Stomach (tissue), 9 donors: ENCODE data around the gene OBSL1. TPM values are rescaled to one million over a fixed set of nuclear protein-coding genes. Genes with fewer than 3 reads are reported as not detected.

ENCODE experiments used
- DNase-seq, 2 donors: peaks; one replicate each; pipeline versions ENCODE4 v3.0.0 to v3.0.0-alpha.2; 2013 to 2019
- H3K27ac ChIP-seq, 5 donors: fragments of 200-600 bp in 4 of 5; sonication (generic) in 4 of 5; one replicate each; pipeline ENCODE4 v1.5.1; 2013 to 2019; ENCODE audit warnings: mild to moderate bottlenecking in 1 of 5, moderate library complexity in 1 of 5
- H3K27me3 ChIP-seq, 3 donors: fragments of 200-600 bp; sonication (generic); one replicate each; pipeline ENCODE4 v1.5.1; 2017 to 2019; ENCODE audit warnings: mixed run types in 1 of 3
- H3K36me3 ChIP-seq, 4 donors: fragments of 200-600 bp; sonication (generic); 1 replicate in 3 of 4; 2 replicates in 1 of 4; pipeline ENCODE4 v1.5.1; 2016 to 2019
- H3K4me1 ChIP-seq, 4 donors: fragments of 200-600 bp; sonication (generic); one replicate each; pipeline ENCODE4 v1.5.1; 2016 to 2019
- H3K4me3 ChIP-seq, 4 donors: fragments of 200-600 bp; sonication (generic) in 3 of 4; one replicate each; pipeline ENCODE4 v1.5.1; 2016 to 2019; ENCODE audit warnings: mild to moderate bottlenecking in 1 of 4
- H3K9me3 ChIP-seq, 4 donors: fragments of 200-600 bp; sonication (generic); one replicate each; pipeline ENCODE4 v1.5.1; 2016 to 2019
- EP300 ChIP-seq: sonication (generic); formaldehyde crosslinking; IDR thresholded peaks from one replicate; pipeline ENCODE4 v1.6.1; 2017; ENCODE audit warnings: antibody characterized with exemption
- POLR2A ChIP-seq, 4 donors: fragments of 450-650 bp; IDR thresholded peaks; one replicate each; pipeline ENCODE4 v1.6.1; 2016; ENCODE audit warnings: antibody characterized with exemption in 4 of 4, control low read depth in 2 of 4, mild to moderate bottlenecking in 1 of 4, moderate library complexity in 1 of 4
- POLR2AphosphoS5 ChIP-seq, 3 donors: sonication (generic); formaldehyde crosslinking; IDR thresholded peaks; one replicate each; pipeline ENCODE4 v1.6.1; 2016; ENCODE audit warnings: antibody characterized with exemption in 3 of 3
- WGBS, 5 donors: extraction: QIAGEN DNeasy Blood & Tissue Kit in 3 of 5; methylation state at CpG; one replicate each; pipeline versions ENCODE4 v1.1.5 to v1.1.7; 2013 to 2018; 5-methylcytosine and 5-hydroxymethylcytosine counted together
- intact Hi-C: fragments of 100-400 bp; cut with DNase I; formaldehyde crosslinking; loops from one replicate; pipeline ENCODE4 v1.15.1; 2023; ENCODE audit warnings: low total_unique reads
- polyA plus RNA-seq, 3 donors: library from polyadenylated mRNA; stranded (reverse); fragments of 200-250 nt; gene quantifications; one replicate each; pipeline ENCODE4 v1.2.3, GENCODE V29; 2013
- total RNA-seq, 5 donors: library from RNA; depleted of rRNA; stranded (reverse); fragments of >200 nt; gene quantifications; one replicate each; pipeline versions ENCODE4 v1.1.0 to v1.2.3, GENCODE V29; 2014 to 2016
- TF ChIP-seq, protein P1 (sequence below), 7 experiments: fragments of 450-650 bp in 4 of 7; fragments of 200-600 bp in 3 of 7; sonication (generic) in 3 of 7; IDR thresholded peaks; one replicate each; pipeline ENCODE4 v1.5.1; 2016 to 2019; ENCODE audit warnings: antibody characterized with exemption in 7 of 7, control low read depth in 2 of 7, mild to moderate bottlenecking in 1 of 7
- donor health status: healthy with polysubstance abuse.
- donor health status: Bipolar disorder and iron deficiency.
- donor health status: healthy.

Gene OBSL1
- total and polyA plus RNA-seq, 8 donors, result 19.8 to 62.1 (median 41.5) TPM

DNA sequence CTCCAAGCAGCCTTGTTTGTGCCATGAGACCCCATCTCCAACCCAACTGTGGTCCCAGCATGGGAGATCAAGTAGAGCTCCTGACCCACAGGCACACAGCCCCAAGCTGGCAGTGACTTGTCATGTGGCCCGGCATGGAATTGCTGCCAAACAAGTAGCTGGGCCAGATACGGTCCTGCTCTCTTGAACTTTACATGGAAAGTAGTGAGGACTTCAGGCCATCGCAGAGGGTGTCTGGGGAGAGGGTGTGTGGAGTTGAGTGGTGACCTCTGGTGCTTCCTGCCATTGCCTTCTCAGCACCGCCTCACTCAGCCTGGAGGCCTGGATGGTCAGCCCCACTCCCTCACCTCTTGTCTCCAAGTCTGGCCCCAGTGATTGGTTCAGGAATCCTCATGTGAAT, 45.2 kb upstream of the OBSL1 start:
- no peaks in the 10 kb centered on the region for H3K27me3 ChIP-seq
- no peak for TF ChIP-seq POLR2AphosphoS5 (IDR thresholded peaks at IDR 0.05)
- no peak overlapping the region for H3K4me3 ChIP-seq
- H3K4me1 ChIP-seq, result no peaks in the 10 kb centered on the region
- 56 to 85% (median 66%) methylated on average over 4 of the region's 4 CpGs for WGBS, 5 donors
- peaks cover 24 to 48% (median 43%) of the 10 kb centered on the region in 4 donors for H3K36me3 ChIP-seq
- no peak for DNase-seq
- no peaks in the 10 kb centered on the region for H3K9me3 ChIP-seq
- intact Hi-C loops, result no loop called here
- H3K27ac ChIP-seq, result no peak overlapping the region

GRCh38 chr2:219615894-219616293, 44.6 kb upstream of the OBSL1 start:
- TF ChIP-seq, protein P1, sequence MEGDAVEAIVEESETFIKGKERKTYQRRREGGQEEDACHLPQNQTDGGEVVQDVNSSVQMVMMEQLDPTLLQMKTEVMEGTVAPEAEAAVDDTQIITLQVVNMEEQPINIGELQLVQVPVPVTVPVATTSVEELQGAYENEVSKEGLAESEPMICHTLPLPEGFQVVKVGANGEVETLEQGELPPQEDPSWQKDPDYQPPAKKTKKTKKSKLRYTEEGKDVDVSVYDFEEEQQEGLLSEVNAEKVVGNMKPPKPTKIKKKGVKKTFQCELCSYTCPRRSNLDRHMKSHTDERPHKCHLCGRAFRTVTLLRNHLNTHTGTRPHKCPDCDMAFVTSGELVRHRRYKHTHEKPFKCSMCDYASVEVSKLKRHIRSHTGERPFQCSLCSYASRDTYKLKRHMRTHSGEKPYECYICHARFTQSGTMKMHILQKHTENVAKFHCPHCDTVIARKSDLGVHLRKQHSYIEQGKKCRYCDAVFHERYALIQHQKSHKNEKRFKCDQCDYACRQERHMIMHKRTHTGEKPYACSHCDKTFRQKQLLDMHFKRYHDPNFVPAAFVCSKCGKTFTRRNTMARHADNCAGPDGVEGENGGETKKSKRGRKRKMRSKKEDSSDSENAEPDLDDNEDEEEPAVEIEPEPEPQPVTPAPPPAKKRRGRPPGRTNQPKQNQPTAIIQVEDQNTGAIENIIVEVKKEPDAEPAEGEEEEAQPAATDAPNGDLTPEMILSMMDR (IDR thresholded peaks at IDR 0.05), result no peak
- TF ChIP-seq EP300, result no peak
- no peak for TF ChIP-seq POLR2AphosphoS5 (IDR thresholded peaks at IDR 0.05)
- TF ChIP-seq POLR2A (IDR thresholded peaks at IDR 0.05), result no peak
- 76 to 90% (median 88%) methylated on average over 6 to 12 of the region's 12 CpGs for WGBS, 5 donors
- no peak overlapping the region for H3K27ac ChIP-seq
- intact Hi-C loops, result no loop called here
- H3K4me3 ChIP-seq, result no peak overlapping the region
- H3K9me3 ChIP-seq, result no peaks in the 10 kb centered on the region
- peaks cover 27 to 55% (median 50%) of the 10 kb centered on the region in 4 donors for H3K36me3 ChIP-seq
- no peaks in the 10 kb centered on the region for H3K4me1 ChIP-seq
- no peak for DNase-seq
- H3K27me3 ChIP-seq, result no peaks in the 10 kb centered on the region

DNA sequence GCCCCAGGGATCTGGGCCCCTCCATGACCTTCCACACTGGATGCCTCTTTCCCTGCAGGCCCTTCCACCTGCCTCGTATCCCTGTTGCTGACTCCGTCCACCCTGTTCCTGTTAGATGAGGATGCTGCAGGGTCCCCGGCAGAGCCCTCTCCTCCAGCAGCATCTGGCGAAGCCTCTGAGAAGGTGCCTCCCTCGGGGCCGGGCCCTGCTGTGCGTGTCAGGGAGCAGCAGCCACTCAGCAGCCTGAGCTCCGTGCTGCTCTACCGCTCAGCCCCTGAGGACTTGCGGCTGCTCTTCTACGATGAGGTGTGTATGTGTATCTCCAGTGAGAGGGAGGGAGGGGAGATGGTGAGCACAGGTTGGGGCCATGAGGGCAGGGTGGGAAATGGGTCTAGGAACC, 43.7 kb upstream of the OBSL1 start:
- no peak for DNase-seq
- intact Hi-C loops, result no loop called here
- Histone ChIP-seq H3K27ac (no peak overlapping the region), H3K36me3 (peaks cover 27 to 61% (median 57%) of the 10 kb centered on the region in 4 donors), H3K4me3 (no peak overlapping the region), H3K9me3 (no peaks in the 10 kb centered on the region), H3K4me1 (no peaks in the 10 kb centered on the region), H3K27me3 (no peaks in the 10 kb centered on the region)
- no peak for TF ChIP-seq POLR2A (IDR thresholded peaks at IDR 0.05)
- TF ChIP-seq, protein P1 (IDR thresholded peaks at IDR 0.05), result no peak
- TF ChIP-seq POLR2AphosphoS5 (IDR thresholded peaks at IDR 0.05), result no peak
- no peak for TF ChIP-seq EP300
- WGBS, 5 donors, result 86 to 95% (median 93%) methylated on average over 6 to 11 of the region's 11 CpGs

GRCh38 chr2:219614076-219614860, 42.9 kb upstream of the OBSL1 start:
- no peak for TF ChIP-seq POLR2A (IDR thresholded peaks at IDR 0.05)
- TF ChIP-seq, protein P1 (IDR thresholded peaks at IDR 0.05), result no peak
- no peak for TF ChIP-seq EP300
- TF ChIP-seq POLR2AphosphoS5 (IDR thresholded peaks at IDR 0.05), result no peak
- no peak overlapping the region for H3K27ac ChIP-seq
- H3K9me3 ChIP-seq, result no peaks in the 10 kb centered on the region
- peaks cover 32 to 69% (median 64%) of the 10 kb centered on the region in 4 donors for H3K36me3 ChIP-seq
- DNase-seq, result no peak
- no peaks in the 10 kb centered on the region for H3K27me3 ChIP-seq
- H3K4me1 ChIP-seq, result no peaks in the 10 kb centered on the region
- H3K4me3 ChIP-seq, result no peak overlapping the region
- intact Hi-C loops, result no loop called here
- WGBS, 5 donors, result 92 to 96% (median 93%) methylated on average over 11 of the region's 11 CpGs
